ENCODE results near the gene UBE3D. TPM values are rescaled to one million over a fixed set of nuclear protein-coding genes. Genes with fewer than 3 reads are reported as not detected.

The UBE3D gene
- total and polyA plus RNA-seq, 2 of the 8 experiments (the other 6 are each of a cell fraction or from before 2014, with no cell fraction given), result 5.7 to 16.3 TPM

GRCh38 chr6:83071707-83072106 lies 6.1 kb upstream of the UBE3D start (continued):
- TF ChIP-seq, protein P1, sequence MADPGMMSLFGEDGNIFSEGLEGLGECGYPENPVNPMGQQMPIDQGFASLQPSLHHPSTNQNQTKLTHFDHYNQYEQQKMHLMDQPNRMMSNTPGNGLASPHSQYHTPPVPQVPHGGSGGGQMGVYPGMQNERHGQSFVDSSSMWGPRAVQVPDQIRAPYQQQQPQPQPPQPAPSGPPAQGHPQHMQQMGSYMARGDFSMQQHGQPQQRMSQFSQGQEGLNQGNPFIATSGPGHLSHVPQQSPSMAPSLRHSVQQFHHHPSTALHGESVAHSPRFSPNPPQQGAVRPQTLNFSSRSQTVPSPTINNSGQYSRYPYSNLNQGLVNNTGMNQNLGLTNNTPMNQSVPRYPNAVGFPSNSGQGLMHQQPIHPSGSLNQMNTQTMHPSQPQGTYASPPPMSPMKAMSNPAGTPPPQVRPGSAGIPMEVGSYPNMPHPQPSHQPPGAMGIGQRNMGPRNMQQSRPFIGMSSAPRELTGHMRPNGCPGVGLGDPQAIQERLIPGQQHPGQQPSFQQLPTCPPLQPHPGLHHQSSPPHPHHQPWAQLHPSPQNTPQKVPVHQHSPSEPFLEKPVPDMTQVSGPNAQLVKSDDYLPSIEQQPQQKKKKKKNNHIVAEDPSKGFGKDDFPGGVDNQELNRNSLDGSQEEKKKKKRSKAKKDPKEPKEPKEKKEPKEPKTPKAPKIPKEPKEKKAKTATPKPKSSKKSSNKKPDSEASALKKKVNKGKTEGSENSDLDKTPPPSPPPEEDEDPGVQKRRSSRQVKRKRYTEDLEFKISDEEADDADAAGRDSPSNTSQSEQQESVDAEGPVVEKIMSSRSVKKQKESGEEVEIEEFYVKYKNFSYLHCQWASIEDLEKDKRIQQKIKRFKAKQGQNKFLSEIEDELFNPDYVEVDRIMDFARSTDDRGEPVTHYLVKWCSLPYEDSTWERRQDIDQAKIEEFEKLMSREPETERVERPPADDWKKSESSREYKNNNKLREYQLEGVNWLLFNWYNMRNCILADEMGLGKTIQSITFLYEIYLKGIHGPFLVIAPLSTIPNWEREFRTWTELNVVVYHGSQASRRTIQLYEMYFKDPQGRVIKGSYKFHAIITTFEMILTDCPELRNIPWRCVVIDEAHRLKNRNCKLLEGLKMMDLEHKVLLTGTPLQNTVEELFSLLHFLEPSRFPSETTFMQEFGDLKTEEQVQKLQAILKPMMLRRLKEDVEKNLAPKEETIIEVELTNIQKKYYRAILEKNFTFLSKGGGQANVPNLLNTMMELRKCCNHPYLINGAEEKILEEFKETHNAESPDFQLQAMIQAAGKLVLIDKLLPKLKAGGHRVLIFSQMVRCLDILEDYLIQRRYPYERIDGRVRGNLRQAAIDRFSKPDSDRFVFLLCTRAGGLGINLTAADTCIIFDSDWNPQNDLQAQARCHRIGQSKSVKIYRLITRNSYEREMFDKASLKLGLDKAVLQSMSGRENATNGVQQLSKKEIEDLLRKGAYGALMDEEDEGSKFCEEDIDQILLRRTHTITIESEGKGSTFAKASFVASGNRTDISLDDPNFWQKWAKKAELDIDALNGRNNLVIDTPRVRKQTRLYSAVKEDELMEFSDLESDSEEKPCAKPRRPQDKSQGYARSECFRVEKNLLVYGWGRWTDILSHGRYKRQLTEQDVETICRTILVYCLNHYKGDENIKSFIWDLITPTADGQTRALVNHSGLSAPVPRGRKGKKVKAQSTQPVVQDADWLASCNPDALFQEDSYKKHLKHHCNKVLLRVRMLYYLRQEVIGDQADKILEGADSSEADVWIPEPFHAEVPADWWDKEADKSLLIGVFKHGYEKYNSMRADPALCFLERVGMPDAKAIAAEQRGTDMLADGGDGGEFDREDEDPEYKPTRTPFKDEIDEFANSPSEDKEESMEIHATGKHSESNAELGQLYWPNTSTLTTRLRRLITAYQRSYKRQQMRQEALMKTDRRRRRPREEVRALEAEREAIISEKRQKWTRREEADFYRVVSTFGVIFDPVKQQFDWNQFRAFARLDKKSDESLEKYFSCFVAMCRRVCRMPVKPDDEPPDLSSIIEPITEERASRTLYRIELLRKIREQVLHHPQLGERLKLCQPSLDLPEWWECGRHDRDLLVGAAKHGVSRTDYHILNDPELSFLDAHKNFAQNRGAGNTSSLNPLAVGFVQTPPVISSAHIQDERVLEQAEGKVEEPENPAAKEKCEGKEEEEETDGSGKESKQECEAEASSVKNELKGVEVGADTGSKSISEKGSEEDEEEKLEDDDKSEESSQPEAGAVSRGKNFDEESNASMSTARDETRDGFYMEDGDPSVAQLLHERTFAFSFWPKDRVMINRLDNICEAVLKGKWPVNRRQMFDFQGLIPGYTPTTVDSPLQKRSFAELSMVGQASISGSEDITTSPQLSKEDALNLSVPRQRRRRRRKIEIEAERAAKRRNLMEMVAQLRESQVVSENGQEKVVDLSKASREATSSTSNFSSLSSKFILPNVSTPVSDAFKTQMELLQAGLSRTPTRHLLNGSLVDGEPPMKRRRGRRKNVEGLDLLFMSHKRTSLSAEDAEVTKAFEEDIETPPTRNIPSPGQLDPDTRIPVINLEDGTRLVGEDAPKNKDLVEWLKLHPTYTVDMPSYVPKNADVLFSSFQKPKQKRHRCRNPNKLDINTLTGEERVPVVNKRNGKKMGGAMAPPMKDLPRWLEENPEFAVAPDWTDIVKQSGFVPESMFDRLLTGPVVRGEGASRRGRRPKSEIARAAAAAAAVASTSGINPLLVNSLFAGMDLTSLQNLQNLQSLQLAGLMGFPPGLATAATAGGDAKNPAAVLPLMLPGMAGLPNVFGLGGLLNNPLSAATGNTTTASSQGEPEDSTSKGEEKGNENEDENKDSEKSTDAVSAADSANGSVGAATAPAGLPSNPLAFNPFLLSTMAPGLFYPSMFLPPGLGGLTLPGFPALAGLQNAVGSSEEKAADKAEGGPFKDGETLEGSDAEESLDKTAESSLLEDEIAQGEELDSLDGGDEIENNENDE (IDR thresholded peaks at IDR 0.05; ENCODE audit: insufficient replicate concordance, low read length), result no peak
- no peak for TF ChIP-seq KDM5A (IDR thresholded peaks at IDR 0.05; ENCODE audit: low read length)
- no peak for TF ChIP-seq JUN (IDR thresholded peaks at IDR 0.05; ENCODE audit: low read depth, low read length)
- no peak for TF ChIP-seq CEBPB (IDR thresholded peaks at IDR 0.05; ENCODE audit: low read depth, low read length)
- TF ChIP-seq CHD2 (IDR thresholded peaks at IDR 0.05; ENCODE audit: low read length), result no peak
- no peak for TF ChIP-seq POU5F1 (IDR thresholded peaks at IDR 0.05; ENCODE audit: low read depth, low read length)
- no peak for TF ChIP-seq CBX5 (IDR thresholded peaks at IDR 0.05; ENCODE audit: low read depth, low read length)
- no peak for TF ChIP-seq TEAD4 (IDR thresholded peaks at IDR 0.05; ENCODE audit: low read depth, low read length)
- TF ChIP-seq SRF (IDR thresholded peaks at IDR 0.05; ENCODE audit: low read depth, low read length), result no peak
- TF ChIP-seq SP1 (IDR thresholded peaks at IDR 0.05; ENCODE audit: low read depth, low read length), result no peak

All from H1 (cell line).